Fibroblast of skin of right quadriceps (primary cell): ENCODE measurements around the gene ARF1.
A peak's percentile ranks its signal among the peaks of the same experiment; 100 is the strongest.

Experiments used
- DNase-seq: peaks from one replicate; pipeline ENCODE4 v3.0.0-alpha.2; 2013

The ARF1 gene

DNA sequence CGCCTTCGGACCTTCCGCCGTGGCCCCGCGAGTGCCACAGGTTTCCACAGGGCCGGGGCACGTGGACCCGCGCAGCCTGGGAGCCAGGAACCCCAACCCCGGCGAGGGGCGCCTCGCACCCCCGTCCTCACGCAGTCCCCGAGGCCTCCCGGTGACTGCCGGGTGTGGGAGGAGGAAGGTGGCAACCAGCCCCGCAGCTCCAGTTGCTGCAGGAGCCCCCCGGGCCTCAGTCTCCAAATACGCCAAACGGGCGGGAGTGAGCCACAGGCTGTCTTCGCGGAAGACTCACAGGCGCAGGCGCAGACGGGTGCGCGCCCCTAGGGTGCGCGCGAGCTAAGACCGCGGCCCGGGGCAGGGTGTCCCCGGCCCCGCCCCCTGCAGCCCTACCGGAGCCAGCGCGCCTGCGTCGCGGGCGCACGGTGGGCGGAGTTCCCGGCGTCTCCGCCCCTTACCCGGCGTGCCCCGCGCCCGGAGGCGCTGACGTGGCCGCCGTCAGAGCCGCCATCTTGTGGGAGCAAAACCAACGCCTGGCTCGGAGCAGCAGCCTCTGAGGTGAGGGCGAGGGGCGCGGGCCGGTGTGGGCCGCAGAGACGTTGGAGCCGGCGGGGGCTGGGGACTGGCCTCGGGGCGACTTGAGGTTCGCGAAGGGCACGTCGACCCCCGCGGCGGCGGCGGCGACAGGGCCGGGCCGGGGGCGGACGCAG lies at the start of gene ARF1:
ARF1 (plus strand) TSS at position 495 of the 704 bp plus-strand sequence. CDS start 14,407 bp downstream, outside the sequence.
- DNase-seq, result peak; percentile 92

DNA sequence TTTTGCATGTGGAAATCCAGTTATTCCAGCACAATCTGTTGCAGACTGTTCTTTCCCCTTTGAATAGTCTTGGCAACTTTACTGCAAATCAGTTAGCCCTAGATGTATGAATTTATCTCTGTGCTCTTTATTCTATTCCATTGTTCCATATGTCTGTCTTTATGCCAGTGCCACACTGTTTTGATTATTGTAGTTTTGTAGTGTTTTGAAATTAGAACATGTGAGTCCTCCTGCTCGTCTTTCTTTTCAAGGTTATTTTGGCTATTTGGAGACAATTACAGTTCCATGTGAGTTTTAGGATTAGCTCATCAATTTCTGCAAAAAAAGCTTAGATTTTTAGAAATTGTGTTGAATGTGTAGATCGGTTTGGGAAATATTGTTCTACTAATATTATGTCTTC lies 49.1 kb upstream of the ARF1 start:
- no peak for DNase-seq

DNA sequence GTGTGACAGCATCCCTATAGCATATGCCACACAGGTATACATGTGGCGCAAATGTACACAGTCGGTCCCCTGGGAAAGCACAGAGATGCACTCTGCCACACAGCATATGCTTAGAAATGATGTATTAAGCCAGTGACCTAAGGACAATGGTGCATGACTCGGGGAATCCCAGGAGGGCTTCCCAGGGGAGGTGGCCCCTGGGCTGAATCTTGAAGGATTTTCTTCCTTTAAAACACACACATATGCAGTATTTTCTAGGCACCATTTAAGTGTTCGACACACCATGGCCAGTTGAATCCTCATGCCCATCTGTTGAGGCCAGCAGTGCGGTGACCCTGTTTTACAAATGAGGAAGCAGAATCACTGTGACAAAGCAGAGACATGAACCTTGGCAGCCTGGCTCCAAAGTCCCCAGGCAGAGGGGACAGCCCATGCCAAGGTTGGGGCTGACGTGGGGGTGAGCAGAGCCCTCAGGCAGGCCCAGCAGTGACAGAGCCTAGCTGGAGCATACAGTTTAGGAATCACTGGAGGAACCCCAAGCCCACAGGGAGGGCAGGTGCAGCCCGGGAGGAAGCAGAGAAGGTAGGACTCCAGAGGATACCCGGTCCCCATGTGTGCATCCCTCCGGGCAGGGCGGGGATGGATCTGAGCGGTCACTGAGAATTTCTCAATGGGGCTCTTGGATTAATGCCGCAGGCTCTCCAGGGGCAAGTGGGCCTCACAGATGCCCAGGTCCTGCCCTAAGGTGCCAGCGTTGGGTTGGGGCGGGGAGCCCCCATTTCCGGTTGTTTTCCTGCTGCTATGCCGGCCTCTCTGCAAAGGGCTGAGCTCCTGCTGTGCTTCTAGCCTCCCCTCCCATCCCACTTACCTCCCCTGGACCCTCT lies 47.3 kb upstream of the ARF1 start:
- DNase-seq, result no peak

DNA sequence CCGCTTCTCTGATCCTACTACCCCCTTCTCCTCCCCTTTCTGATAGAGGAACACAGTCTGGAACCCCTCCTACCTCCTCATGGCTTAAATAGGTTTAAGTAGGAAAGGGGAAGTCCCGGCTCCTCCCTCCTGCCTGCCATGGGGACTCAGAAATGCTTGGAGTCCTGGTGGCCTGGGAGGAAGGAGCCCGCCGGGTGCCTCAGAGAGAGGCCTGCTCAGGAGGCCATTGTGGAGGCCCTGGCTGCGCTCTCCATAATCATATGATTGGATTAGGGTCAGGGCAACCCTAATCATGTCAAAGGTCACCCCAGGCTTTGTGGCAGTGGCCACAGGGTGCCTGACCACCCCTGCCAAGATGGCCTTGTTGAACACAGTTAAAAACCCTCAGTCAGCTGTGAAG lies 46.7 kb upstream of the ARF1 start:
- DNase-seq, result no peak

DNA sequence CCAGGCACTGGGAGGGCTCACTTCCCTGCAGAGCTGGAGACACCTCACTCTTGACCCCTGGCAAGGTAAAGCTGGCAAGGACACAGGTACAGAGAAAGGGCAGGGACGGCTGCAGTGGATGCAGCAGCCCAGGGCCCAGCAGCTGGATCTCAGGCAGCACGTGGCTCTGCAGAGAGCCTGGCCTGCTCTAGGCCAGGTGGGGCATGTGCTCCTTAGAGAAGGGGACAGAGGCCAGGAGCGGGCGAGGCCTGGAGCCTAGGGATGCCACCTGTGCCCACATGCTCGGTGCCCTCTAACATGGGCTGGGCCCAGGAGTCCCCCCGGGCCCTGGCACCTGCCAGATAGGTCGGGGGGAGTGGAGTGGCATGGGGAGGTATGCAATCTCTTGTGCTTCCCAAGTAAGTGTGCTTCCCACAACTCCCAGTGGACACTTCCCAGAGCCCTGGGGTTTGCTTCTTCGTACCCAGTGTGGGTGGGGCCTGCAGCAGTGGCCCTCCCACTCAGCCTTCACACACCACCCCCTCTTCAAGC lies 45.7 kb upstream of the ARF1 start:
- no peak for DNase-seq

DNA sequence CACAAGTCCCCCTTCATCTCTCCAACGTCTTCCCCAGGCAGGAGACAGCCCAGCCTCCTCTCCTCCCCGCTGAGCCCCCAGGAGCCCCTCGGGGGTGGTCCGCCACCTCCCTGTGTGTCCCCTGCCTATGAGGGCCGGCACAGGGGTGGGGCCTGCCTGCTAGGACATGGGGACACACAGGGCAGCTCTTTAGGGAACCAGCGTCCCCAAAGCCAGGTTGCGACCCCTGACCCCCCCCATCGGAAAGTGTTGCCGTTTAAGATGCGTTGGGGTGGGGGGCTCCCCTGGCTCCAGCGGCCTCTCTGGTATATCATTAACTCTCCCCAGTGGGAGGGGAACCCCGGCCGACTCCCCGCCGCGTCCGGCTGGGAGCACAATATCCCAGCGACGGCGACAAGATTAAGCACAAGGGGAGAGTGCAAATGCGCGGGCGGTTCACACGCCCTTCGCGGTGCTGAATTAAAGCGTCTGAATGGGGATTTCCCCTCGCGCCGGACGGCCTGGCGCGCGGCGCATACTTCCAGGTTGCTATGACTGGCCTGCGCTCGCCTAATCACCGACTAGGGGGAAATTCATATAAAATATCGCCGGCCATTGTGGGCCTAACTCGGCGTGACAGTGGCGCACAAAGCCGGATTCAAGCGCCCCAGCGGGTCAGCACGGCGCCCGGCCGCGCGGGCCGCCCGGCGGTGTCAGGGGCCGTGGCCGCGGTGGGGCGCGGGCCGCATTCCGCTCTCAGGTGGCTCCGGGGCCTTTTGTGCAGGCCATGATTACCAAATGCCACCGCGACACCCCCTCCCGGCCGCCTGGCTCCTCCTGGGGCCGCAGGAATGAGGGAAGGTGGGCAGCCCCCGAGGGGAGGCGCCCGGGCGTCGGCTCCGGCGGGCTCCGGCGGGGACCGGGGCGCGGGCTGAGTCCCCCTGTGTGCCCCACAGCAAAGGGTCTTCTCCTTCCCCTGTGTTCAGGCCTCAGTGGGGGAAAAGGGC lies 44.8 kb upstream of the ARF1 start:
- DNase-seq, result no peak

DNA sequence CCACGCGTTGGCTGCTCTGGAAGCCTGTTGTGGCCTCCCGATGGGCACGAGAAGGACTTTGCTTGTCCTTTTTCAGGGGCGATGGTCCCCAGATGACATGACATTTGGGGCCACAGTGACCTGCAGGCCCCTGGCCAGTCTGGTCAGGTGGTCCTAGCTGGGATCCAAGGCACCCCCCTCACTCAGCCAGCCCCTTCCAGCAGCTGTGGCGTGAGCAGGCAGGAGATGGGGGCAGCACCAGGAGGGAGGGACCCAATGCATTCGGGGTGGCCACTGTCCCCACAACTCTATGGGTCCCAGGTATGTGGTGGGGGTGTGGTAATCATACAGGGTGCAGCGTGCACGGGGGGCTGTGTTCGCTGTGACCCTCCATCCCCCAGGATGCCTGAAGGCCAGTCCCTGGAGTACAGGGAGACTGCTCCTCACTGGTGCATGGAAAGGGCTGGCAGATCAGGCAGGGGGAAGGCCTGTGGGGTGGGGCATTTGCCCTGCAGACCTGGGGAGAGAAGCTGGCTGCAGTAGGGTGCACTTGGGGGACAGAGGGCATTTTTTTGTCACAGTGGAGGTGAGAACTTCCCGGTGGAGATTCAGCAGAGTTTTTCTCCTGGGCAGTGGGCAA lies 44.0 kb upstream of the ARF1 start:
- DNase-seq, result no peak

DNA sequence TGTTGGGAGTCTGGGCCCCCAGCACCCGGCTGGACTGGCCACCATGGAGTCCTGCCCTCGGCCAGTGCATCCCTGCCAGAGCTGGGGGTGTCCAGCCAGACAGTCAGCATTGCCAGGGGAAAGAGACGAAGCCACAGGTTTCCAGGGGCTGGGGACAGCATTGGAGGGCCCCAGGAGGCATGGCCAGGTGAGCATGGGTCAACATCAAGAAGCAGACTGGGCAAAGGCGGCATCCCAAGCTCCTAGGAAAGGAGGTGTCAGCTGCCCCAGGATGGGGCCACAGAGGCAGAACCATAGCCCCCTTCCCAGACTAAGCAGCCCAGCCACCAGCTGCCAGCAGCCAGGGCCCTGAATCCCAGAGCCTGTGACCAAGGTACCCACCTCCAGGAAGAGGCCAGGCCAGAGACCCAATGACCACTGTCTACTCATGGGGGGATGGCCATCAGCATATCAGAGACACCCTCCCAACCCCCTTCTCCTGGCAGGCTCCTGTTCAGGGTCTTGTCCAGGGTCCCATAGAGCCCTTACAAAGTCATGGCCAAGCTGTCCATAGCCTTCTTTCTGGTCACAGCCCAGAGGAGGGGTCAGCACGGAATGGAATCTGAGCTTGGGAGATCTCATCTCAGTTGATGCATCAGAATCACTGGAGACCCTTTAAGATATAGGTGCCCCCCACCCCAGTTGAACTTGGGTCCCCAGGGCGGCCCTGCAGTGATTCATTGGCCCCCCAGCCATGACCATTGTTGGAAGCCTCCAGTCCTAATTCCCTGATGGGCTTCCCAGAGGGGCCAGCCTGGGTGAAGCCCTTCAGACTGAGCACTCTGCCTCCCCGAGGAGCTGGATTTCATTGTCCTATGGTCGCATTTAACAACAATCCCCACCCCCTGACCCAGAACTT lies 43.3 kb upstream of the ARF1 start:
- DNase-seq, result no peak

DNA sequence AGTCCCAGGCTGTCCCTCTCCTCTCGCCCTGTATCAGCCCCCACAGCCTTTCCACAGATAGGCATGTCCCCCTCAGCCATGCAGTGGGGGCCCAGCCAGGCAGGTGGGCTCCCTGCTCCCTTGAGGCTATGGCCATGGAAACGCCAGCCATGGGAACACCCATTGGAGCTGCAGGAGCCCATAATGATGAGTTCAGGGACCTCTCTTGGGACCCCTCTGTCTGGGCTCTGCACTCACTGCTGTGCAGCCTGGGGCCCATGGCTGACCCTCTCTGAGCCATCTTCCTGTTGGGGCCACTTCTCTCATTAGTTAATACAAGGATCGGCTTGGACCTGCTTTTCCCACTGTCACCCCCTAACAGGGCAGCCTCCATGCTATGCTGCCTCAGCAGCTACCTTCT lies 42.5 kb upstream of the ARF1 start:
- no peak for DNase-seq

DNA sequence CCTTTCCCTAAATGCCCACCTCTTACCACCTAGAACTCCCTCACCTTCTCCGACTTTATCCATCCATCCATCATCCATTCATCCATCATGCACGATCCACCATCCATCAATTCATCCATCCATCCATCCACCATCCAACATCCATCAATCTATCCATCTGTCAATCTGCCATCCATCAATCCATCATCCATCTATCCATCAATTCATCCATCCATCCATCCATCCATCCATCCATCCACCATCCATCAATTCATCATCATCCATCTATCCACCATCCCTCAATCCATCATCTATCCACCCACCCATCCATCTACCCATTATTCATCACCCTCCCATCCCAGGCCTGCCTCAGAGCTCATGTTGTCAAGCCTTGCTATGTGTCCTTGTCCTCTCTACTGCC lies 41.2 kb upstream of the ARF1 start:
- no peak for DNase-seq

DNA sequence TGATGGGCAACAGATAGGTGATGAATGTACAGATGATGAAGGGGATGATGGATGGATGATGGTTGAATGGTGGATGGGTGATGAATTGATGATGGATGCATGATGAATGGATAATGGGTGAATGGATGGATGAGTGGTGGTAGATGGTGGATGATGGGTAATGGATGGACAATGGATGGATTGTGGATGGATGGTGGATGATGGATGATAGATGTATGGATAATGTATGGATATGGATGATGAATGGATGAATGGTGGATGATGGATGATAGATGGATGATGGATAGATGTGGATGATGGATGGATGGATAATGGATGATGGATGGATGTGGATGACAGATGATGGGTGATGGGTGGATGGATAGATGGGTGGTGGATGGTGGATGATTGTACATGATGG lies 40.0 kb upstream of the ARF1 start:
- no peak for DNase-seq

DNA sequence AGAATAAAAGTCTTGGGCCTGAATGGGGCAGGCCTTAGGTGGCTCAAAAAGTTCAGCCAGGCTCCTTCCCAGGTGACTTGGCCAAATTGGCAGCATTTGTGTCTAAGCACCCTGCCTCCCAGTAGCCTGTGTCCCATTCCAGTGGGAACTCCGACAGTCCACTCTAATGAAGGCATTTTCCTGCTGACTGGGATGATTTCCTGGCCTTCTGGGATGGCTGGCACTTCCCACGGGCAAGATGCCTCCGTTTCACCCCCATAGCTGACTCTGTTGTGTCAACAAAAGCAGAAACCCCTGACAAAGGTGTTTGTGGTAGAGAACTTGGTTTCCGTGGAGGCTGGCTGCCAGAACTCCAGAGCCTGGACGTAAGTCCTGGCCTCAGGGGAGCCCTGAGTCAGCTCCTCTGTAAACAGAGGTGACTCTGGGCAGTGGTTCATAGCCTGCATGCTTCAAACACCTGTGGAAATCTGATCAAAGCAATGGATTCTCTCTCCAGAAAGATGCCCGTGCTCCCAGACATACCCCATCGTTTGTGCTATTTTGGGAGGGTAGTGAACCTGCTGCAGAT lies 39.1 kb upstream of the ARF1 start:
- DNase-seq, result no peak

DNA sequence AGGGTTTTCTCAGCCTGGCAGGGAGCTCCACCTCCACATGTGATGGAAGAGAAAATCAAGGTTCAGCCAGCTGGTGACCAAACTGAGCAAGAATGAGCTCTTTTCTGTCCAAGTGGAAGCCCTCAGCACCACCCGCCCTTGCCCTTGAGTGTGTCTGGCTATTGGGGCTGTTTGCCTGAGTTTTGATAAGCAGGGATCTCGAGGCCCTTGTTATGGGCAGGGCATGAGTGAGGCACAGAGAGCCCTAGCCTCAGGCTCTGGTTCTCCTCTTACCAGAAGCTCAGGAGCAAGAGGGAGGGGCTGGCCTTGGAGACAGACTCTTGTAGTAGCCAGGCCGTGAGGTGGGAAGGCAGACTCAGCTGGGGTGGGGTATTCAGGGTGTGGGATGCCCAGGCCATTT lies 37.5 kb upstream of the ARF1 start:
- no peak for DNase-seq

DNA sequence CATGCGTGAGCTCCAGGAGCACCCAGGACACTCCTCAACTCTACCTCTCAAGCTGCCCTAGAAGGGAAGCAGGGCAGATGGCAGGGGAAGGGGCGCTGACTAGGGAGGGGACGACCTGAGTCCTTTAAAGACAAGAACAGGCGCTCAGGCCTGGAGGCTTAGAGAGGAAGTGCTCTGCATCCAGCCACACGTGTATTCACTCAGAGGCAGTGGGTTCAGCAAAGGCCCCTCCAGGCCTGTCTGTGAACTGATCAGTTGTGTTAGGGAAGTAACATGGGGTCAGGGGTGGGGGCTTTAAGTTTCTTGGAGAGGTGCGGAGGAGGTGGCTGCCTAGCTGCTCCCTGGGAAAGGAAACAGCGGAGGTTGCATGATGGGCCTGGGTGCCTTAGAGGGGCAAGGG lies 37.1 kb upstream of the ARF1 start:
- DNase-seq, result no peak

DNA sequence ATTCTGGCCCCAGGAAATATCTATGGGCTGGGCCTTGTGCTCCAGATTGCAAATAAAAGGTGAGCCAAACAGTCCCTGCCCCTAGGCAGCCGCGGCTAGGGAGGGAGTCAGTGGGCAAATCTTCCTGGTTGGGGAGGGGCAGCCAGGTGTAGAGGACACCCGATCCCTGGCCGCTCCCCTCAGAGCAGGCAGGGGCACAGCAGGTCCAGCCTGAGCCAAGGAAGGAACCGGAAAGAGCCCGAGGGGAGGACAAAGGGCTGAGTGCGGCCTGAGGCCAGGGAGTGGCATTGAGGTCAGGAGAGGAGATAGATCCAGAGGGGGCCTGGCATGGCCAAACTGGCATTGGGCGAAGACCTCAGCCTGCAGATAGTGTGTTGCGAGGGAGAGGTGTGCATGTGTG lies 36.6 kb upstream of the ARF1 start:
- DNase-seq, result no peak

DNA sequence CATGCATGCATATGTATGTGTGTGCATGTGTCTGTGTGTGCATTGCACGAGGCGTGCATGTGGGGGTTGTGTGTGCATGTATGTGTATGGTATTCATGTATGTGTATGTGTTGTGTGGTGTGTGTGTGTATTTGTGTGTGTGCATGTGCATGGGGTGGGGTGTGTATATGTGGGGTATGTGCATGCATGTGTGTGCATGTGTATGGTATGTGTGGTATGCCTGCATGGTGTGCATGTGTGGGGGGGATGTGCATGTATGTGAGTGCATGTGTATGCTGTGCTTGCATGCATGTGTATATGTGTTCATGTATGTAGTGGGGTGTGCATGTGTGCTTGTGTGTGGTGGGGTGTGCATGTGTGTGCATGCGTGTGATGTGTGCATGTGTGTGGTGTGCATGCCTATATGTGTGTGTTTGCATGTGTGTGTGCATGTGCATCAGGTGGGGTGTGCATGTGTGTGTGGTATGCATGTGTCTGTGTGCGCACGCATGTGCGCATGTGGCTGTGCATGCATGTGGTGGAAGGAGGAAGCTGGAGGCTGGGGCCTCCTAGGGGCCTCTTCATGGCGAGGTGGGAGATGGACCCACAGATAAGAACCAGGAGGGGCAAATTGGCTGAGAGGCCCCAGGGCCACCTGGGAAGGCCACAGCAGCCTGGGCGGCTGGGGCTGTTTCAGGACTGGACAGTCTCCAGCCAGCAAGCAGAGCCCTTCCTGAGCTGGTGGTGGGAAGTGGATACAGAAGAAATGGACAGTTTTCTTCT lies 35.9 kb upstream of the ARF1 start:
- no peak for DNase-seq

DNA sequence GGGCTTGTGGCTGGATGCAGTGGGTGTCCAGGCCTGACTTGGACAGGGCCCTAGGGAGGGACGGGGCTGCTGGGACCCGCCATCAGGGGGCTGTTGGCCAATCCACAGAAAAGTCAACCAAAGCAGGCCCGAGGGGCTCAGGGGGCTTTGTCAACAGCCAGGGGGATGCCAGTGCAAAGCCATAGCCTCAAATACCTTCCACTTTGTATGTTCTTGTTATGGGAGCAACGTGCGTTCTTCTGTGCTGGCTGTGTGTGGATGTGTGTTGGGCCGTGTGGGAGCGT lies 35.4 kb upstream of the ARF1 start:
- no peak for DNase-seq

DNA sequence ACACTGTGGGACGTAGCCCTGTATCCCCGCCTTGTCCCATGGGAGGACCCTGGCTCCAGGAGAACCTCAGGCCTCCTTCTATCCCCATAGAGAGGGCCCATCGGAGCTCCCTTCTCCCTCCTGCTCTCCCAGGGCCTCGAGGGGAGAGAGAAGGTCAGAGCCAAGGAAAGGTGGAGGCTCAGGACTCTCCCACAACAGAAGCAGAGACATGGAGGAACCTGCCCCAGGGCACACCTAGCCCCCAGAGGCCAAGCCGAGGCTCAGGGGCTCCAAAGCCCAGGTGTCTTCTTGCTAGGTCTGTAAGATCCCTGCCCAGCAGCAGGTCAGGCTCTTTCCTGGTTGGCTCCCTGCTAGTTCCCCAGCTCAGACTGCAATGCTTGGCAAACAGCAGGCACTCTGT lies 34.4 kb upstream of the ARF1 start:
- DNase-seq, result no peak

DNA sequence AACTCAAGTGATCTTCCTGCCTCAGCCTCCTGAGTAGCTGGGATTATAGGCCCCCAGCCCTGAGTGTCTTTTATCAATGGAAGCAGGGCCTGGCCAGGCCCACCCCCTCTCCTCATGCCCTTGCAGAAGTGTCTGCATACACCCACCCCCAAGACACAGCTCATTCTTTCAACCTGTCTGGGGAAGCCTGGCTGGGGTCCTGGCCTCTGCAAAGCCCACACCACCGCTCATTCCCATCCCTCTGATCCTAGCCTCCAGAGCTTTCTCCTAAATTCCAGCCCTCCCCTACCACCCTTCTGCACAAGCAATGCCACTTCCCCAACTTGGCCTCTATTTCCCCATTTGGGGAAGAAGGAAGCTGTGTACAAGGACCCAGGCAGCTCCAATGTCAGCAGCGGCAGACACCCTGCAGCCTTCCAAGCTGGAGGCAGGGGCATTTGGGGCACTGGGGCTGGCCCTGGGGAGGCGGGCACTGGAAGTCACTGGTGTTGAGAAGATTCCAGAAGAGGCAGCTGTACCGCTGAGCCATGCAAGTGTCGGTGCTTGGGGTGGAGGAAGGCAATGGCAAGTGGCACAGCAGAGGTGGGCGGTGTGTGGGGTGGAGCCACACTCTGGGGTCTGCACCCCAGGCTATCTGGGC lies 33.7 kb upstream of the ARF1 start:
- no peak for DNase-seq
